Ovary (tissue), 9 donors: ENCODE measurements around the gene MCRIP1. TPM values are rescaled to one million over a fixed set of nuclear protein-coding genes. Genes with fewer than 3 reads are reported as not detected.

ENCODE experiments used
- DNase-seq, 5 donors: peaks; one replicate each; pipeline ENCODE4 v3.0.0-alpha.2; 2019 to 2020
- H3K27ac ChIP-seq, 2 donors: fragments of 200-600 bp; one replicate each; pipeline versions ENCODE4 v1.5.1 to v1.8.0; 2019 to 2022
- H3K27me3 ChIP-seq: fragments of 200-600 bp; one replicate; pipeline ENCODE4 v1.8.0; 2022
- H3K36me3 ChIP-seq: fragments of 200-600 bp; sonication (generic); one replicate; pipeline ENCODE4 v1.5.1; 2019
- H3K4me1 ChIP-seq: one replicate; pipeline ENCODE4 v1.8.1; 2013; ENCODE audit warnings: mild to moderate bottlenecking, moderate library complexity; ENCODE audit not compliant: insufficient read depth
- H3K4me3 ChIP-seq: fragments of 200-600 bp; sonication (generic); one replicate; pipeline ENCODE4 v1.5.1; 2017
- H3K9me3 ChIP-seq, 2 donors: fragments of 200-600 bp in 1 of 2; sonication (generic) in 1 of 2; one replicate each; pipeline versions ENCODE4 v1.5.1 to v1.8.1; 2013 to 2019; ENCODE audit warnings: mild to moderate bottlenecking in 1 of 2, moderate library complexity in 1 of 2
- CTCF ChIP-seq, 3 donors: fragments of 450-650 bp in 2 of 3; fragments of 200-600 bp in 1 of 3; IDR thresholded peaks; one replicate each; pipeline versions ENCODE4 v1.5.1 to v1.8.0; 2016 to 2022; ENCODE audit warnings: antibody characterized with exemption in 3 of 3, mild to moderate bottlenecking in 1 of 3
- EP300 ChIP-seq: sonication (generic); formaldehyde crosslinking; IDR thresholded peaks from one replicate; pipeline ENCODE4 v1.6.1; 2017; ENCODE audit warnings: antibody characterized with exemption
- POLR2A ChIP-seq: fragments of 450-650 bp; IDR thresholded peaks from one replicate; pipeline ENCODE4 v1.6.1; 2017; ENCODE audit warnings: antibody characterized with exemption, mild to moderate bottlenecking, moderate library complexity
- WGBS, 3 donors: extraction: QIAGEN DNeasy Blood & Tissue Kit in 1 of 3; methylation state at CpG; one replicate each; pipeline versions ENCODE4 v1.1.5 to v1.1.7; 2013 to 2017; 5-methylcytosine and 5-hydroxymethylcytosine counted together
- intact Hi-C, 4 donors: fragments of 100-400 bp; cut with DNase I; formaldehyde crosslinking; loops; one replicate each; pipeline versions ENCODE4 v1.11.0 to v1.15.1; 2022 to 2023
- polyA plus RNA-seq, 2 donors: library from polyadenylated mRNA; stranded (reverse); fragments of 200-250 nt in 1 of 2; fragments of 350-450 nt in 1 of 2; fragmentation: Illumina TruSeq in 1 of 2; extraction: RNeasy Lipid Tissue Mini Kit (QIAGEN cat#74804) in 1 of 2; gene quantifications; one replicate each; pipeline ENCODE4 v1.2.3, GENCODE V29; 2013 to 2014
- total RNA-seq, 7 donors: library from RNA; depleted of rRNA in 2 of 7; stranded (reverse); fragments of >200 nt in 2 of 7; fragmentation: NEBNext Ultra II Directional in 3 of 7; extraction: Animal tissue kit (Norgen Biotek cat#: 25700) in 3 of 7; gene quantifications; one replicate each; pipeline versions ENCODE4 v1.1.0 to v1.2.4, GENCODE V29; 2016 to 2023
- donor health status: DM: no; HTN: no; CAD: no; lungs with moderate emphysema.
- donor health status: DM: no; HTN: no; CAD: no.
- donor health status: Bipolar disorder and iron deficiency.
- donor health status: DM: yes; HTN: yes; CAD: no.
- donor health status: DM: no; HTN: no; CAD: no.
- donor health status: DM: yes; HTN: yes; CAD: no.

The MCRIP1 gene
- total and polyA plus RNA-seq, 9 donors: 0.30 to 135 (median 97.0) TPM

- H3K4me1 ChIP-seq: no peaks in the 10 kb centered on the region
- 59 to 74% (median 62%) methylated on average over 20 of the region's 20 CpGs for WGBS, 3 donors
- H3K4me3 ChIP-seq: no peak overlapping the region
- TF ChIP-seq EP300 (no peak), POLR2A (no peak), CTCF (IDR thresholded peaks at IDR 0.05) (no peak)
- intact Hi-C loops: no loop called here
- no peak for DNase-seq
- H3K36me3 ChIP-seq: no peaks in the 10 kb centered on the region
- H3K27ac ChIP-seq: no peak overlapping the region
- no peaks in the 10 kb centered on the region for H3K9me3 ChIP-seq
- no peaks in the 10 kb centered on the region for H3K27me3 ChIP-seq
Measured at GRCh38 chr17:81808778-81809555, 24.1 kb downstream of the MCRIP1 start.

- Histone ChIP-seq H3K4me3 (no peak overlapping the region), H3K36me3 (no peaks in the 10 kb centered on the region), H3K27ac (no peak overlapping the region), H3K27me3 (no peaks in the 10 kb centered on the region), H3K9me3 (no peaks in the 10 kb centered on the region), H3K4me1 (no peaks in the 10 kb centered on the region)
- TF ChIP-seq EP300: no peak
- no peak for TF ChIP-seq POLR2A
- no peak for TF ChIP-seq CTCF (IDR thresholded peaks at IDR 0.05)
- intact Hi-C loops: no loop called here
- WGBS, 3 donors: 62 to 80% (median 65%) methylated on average over 4 to 13 of the region's 13 CpGs
- no peak for DNase-seq
Measured at GRCh38 chr17:81807839-81808238, 25.3 kb downstream of the MCRIP1 start.

- no peaks in the 10 kb centered on the region for H3K27me3 ChIP-seq
- WGBS, 3 donors: 38 to 45% (median 45%) methylated on average over 14 to 18 of the region's 18 CpGs
- H3K27ac ChIP-seq: no peak overlapping the region
- no peak overlapping the region for H3K4me3 ChIP-seq
- H3K9me3 ChIP-seq: no peaks in the 10 kb centered on the region
- DNase-seq: no peak
- no peaks in the 10 kb centered on the region for H3K4me1 ChIP-seq
- TF ChIP-seq EP300 (no peak), CTCF (IDR thresholded peaks at IDR 0.05) (no peak), POLR2A (no peak)
- intact Hi-C loops: no loop called here
- H3K36me3 ChIP-seq: no peaks in the 10 kb centered on the region
Measured at GRCh38 chr17:81807210-81807719, 25.8 kb downstream of the MCRIP1 start.

GRCh38 chr17:81806461-81807209, 26.5 kb downstream of the MCRIP1 start:
- Histone ChIP-seq H3K27ac (no peak overlapping the region), H3K27me3 (no peaks in the 10 kb centered on the region), H3K4me1 (no peaks in the 10 kb centered on the region), H3K4me3 (no peak overlapping the region), H3K36me3 (no peaks in the 10 kb centered on the region), H3K9me3 (no peaks in the 10 kb centered on the region)
- intact Hi-C loops: no loop called here
- no peak for TF ChIP-seq POLR2A
- TF ChIP-seq EP300: no peak
- TF ChIP-seq CTCF (IDR thresholded peaks at IDR 0.05): no peak
- DNase-seq: no peak
- 14 to 23% (median 17%) methylated on average over 9 to 23 of the region's 23 CpGs for WGBS, 3 donors
